ENCODE data around the gene FYN.

Gene FYN

DNA sequence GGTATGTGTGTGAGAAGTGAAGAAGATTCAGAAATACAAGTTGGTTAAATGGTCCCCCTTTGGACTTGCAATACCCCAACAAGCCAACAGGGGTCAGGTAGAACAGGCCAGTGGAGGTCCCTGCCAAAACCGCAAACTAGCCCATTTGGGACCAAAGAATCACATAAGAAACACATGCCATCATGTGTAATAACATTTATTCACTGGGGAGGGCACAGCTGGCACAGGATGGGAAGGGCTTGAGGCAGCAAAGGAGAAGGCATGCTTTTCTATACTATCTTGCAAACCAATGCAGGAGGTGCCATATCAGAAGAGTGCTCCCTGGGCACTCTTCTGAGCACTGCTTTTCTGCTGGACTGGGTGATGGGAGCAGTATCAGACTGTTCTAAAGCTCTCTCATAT lies 151.5 kb downstream of the FYN start:
- no peak for DNase-seq

DNA sequence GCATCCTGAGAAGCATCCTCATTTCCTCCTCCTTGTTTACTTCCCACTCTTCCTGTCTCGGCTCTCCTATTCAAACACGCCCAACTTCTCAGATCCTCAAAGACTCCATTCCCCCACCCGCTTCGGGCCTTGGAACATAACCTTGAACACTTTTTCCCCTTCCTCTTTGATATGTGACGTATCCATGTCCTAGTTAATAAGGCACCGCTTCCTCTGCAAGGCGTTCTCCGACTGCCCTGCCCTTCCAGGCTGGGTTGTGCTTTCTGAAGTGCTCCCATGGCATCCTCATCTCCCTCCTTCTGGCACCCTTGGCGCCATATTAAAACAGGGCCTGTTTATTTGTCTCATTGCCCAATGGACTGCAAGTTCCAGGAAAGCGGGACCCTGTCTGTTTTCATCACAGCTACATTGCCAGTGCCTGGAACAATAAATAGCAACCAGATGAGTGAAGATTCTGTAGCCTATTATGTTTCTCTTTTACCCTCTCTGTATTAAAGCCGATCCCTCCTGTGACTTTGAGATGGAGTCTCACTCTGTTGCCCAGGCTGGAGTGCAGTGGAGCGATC lies 152.2 kb downstream of the FYN start:
- DNase-seq: no peak

DNA sequence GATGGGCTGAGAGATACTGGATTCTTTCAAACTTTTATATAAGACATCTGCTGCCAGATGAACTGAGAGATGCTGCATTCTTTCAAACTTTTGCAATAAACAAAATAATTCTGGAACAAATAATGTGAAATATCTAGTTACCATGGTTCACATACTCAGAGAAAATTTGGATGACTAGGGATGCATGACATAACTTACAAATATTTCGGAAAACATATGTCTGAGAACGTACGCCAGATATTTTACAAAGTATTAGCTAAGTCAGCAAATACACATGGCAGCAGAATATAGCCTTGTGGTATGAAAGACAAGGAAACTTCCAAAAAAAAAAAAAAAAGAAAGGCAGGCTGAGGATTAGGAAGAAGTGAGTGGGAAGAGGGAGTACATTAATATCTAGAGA lies 154.3 kb downstream of the FYN start:
- no peak for DNase-seq

DNA sequence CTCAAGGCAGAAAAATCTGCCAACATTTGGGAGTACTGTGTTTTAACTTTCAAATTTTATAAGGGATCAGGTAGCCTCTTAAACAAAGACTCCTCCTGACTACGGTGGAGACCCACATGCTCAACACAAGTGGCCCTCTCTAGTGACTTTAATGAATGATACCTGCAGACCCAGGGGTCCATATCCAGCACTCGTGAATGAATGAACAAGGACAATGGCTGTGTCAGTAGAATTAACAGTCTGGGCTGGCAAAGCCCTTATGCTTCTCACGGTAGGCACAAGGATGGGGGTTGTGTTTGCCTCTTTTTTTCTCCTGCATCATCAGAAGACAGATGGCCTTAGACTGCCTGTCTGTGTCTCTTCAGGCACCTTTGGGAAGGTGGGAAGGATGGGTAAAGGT lies 154.9 kb downstream of the FYN start:
- no peak for DNase-seq

DNA sequence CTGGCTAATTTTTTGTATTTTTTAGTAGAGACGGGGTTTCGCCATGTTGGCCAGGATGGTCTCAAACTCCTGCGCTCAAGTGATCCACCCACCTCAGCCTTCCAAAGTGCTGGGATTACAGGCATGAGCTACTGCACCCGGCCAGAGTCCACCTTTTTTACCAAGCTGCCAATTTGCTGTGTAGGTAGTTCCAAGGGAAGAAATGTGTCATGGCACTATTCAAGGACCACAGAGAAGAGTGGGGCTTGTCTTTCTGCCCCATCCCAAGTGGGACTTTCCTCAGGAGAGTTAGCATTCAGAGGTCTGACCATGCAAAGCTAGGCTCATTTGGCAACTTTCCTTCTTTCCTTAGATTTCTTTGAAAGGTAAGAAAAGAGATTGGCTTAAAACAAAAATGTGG lies 155.6 kb downstream of the FYN start:
- no peak for DNase-seq

DNA sequence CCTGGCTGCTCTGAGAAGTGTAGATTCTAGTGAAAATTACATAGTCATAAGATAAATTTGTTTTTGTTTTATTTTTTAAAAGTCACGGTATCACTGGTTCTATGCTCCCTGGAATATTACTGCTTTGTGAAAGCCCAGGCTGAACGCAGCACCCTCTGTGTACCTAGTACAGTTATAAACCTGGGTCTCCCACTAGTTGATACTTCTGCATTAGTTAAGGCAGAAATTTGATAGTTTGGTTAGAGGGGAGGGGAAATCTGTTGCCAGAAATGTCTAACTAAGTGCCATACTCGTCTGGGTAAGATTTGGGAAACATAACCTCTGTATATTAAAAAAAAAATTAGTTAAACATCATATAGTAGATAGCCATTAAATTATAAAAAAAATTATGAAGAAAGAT lies 156.9 kb downstream of the FYN start:
- no peak for DNase-seq

DNA sequence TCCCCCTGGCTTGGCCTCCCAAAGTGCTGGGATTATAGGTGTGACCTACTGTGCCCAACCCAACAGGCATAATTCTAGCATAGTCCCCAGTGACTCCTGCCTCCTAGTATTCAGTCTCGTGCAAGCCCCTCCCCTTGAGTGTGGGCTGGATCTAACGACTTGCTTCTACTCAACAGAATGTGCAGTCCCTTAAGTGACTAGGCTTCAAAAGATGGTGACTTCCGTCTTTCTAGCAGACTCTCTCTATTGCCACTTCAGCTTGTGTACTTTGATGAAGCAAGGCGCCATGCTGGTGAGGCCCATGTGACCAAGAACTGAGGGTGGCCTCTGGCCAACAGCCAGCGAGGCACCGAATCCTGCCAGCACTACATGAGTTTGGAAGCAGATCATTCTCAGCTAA lies 157.9 kb downstream of the FYN start:
- peak; percentile 25 for DNase-seq

DNA sequence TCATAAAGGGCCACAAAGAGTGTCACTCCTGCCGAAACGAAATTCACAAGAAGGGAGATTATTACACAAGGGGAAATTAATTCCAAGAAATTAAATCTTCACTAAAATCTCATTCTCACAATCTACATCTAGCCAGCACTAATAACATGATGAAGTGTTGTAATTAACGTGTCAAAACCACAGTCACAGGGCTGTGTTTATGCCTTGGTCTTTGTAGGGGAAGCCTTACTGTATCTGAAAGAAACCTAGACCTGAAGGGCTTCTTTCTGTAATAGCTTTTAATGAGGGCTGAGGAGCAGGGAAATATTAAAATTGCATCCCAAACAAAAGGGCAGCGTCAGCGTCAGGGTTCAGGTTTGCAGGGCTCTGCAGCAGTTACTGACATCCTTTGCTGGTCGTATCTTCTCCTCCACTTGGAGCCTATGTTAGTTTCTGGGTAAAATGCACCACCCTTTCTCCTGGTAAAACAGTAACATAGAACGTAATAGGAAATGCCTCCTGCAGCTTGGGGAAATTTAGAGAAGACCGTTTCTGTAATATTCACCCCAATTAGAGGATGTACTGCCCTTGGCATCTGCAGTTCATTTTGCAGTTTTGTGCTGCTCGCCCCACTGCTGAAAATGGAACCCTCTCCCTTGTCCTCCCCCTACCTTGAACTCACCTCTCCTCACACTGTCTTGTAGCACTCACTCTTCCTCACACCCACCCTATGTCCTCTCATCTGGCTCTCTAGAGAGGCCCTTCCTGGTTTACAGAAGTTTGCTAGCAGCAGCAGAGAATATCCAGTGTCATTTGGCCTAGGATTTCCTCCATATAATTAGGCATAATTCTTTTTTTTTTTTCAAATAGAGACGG lies 158.6 kb downstream of the FYN start:
- no peak for DNase-seq

DNA sequence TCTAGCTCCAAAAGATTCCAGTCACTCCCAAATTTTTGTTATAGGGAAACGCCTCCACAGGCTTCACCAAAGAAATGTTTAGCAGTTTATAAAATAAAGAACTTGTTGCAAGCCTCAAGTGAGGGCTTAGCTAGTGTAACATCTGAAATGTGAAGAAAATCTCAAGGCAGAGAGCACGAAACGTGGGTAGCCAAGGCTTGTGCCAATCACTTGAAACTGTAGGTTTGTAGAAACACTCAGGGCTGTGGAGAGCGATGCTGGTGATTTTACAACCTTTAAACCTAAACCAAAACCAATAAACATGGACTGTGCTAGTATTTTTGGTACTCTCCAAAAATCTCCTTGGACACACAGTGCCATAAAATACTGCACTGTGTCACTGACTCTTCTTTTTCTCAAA lies 159.4 kb downstream of the FYN start:
- DNase-seq: no peak

DNA sequence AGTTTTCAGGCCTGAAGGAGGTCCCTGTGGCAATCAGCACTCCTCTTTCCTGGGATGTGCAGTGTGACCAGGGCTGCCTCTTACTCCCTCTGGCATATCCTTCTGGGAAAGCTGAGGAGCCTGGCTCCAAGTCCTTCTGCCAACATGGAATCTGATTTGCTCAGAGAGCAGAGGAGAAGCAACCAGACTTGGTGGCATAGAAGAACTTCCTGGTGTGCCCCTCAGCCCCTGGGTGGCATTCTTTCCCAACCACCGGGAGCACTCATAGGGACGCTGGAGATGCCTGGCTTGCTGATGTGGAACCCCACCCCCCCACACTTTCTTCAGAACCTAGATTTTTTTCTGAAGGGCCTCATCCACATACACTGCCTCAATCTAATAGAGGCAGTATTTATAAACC lies 160.0 kb downstream of the FYN start:
- no peak for DNase-seq

DNA sequence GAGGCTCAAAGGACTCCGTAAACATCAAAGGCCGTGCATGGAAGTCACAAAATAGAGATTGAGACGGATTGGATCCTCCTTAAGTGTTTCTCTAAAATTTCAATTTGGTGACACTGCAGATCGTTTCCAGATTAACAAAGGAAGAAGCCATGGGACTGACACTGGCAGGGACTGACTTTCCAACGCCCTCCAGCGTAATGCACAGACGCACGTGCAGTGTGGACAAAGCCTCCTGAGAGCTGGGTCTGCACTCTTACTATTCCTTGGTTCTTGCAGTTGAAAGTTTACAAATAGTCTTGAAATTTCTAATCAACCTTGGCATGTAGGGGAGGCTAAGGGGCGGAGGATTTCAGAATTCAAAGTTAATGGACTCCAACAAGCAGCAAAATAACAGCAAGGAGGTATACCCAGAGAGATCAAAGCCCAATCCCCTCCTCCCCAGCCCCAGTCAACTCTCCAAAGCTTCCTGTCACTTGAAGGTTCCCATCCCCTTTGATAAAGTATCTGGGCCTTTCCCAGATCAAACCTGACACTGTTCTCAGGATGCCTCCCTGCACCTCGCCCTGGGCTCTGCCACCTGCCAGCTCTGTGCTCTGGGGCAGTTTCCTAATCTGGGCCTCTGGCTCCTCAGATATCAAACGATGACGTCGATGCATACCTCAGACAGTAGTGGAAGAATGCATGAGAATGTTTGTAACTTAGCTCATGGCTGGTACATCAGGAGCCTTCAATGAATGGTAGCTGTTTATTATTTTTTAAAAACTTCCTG lies 161.1 kb downstream of the FYN start:
- DNase-seq: no peak

DNA sequence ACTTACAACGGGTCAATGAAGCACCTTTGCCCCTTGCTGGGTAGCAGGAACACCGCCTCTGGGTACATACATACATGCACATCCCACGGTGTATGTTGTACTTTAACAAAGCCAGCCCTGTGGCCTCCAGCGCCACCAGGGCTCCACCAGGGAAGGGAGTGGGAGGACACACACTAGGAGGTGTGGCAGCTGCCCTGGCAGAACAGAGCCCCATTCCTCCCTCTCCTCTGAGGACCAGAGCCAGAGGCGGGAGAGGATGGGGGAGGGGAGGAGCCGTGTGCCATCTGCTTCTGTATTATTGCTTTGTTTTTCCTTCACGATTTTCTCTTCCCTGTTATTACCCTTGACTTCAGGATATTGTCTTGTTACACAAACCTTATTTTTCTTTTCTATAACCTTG lies 161.8 kb downstream of the FYN start:
- no peak for DNase-seq

DNA sequence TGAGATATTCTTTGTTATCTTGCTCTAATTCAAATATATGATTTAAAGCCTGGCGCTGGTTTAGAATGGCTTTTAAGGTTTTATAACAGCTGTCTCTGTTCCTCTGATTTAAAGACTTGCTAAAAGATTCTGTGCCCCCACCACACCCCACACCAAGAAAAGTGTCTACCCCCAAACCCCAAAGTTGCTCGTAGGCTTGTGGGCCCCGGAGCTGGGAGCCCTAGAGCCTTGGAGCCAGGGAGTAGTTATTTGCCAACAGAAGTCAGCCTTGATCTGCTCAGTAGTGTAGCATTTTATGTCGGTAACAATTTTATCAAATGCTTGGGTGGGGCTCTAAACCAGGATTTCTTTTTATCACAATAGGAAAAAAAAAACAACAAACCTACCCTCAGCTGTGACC lies 162.3 kb downstream of the FYN start:
- no peak for DNase-seq

DNA sequence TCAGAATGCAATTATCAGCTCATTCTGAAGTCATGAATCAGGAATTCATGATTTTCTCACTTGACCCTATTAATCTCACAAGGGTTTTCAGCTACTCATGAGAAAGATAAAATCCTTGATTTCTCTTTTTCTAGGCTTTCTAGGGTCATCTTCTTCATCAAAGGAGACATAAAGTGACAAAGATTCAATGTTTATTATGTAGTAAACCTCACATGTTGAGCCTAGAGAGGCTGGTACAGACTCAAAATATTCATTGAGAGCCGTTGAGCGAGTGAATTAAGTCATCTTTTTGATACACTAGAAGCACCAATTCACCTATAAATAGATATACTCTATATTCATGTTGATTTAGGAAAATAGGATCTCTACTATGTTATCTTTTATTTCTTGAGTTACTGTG lies 162.8 kb downstream of the FYN start:
- no peak for DNase-seq

DNA sequence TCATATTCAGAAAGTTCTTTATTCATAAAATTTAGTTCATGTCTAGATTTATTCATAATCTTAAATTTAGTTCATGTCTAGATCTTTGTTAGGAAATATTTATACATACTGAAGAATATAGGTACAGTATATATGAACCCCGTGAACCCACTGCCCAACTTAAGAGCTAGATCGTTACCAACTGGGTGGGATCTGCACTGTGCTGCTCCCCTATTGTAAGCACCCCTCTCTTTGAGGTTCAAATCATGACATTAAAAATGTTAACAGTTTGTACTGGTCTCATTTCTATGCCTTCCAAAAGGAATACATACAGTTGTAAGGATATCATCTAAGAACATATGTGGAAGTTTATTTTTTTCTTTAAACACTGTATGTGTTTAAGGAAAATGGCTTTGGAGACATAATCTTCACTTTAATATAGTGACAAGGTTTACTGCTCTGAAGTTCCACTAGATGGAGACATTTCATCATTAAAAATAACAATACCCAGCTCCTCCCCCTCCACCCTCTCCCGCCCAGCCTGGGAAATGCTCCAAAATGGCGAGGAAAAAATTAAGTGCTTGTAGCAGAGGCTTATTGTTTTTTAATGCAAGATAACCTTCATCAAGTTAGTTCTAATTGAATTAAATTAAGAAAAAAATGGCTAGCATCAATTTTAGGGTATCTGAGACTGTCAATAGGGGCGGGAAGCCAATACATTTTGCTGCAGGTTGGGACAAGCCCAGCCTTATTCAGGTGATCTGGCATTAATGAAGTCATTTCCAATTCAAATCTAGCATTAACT lies 163.4 kb downstream of the FYN start:
- DNase-seq: peak; percentile 49

DNA sequence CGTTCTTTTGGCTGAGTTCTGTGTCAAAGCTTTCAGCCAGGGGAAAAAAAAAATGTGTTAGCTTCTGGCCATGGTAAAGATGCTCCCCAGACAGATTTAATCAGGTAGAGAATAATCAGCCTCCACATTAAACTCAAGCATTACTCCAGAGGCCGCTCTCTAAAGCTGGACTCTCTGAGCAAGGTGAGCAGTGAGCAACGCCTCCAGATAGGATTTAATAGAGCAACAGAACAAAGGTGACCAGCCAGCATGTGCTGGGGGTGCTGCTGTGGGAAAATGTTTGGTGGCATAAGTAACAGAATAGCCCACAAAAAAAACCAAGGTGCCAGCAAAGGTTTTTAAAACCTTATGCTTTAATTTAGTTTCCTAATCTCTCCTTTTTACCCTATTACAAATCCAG lies 164.1 kb downstream of the FYN start:
- DNase-seq: no peak

DNA sequence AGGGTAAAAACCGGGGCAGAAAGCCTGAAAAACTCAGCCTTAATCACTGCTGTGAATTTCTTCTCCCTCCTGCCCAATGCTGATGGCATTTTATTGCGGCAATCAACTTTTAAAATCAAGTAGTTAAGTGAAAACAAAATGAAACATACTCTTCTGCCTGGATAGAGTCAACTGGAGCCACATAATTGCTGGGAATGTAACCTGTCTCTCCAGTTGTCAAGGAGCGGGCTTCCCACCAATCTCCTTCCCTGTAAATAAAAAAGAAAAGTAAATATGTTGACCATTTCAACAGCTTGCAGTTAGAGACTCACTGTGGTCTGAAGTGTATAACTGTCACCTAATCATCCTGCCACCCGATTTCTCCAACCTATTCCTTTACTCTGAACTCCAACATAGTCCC lies 165.5 kb downstream of the FYN start:
- no peak for DNase-seq

DNA sequence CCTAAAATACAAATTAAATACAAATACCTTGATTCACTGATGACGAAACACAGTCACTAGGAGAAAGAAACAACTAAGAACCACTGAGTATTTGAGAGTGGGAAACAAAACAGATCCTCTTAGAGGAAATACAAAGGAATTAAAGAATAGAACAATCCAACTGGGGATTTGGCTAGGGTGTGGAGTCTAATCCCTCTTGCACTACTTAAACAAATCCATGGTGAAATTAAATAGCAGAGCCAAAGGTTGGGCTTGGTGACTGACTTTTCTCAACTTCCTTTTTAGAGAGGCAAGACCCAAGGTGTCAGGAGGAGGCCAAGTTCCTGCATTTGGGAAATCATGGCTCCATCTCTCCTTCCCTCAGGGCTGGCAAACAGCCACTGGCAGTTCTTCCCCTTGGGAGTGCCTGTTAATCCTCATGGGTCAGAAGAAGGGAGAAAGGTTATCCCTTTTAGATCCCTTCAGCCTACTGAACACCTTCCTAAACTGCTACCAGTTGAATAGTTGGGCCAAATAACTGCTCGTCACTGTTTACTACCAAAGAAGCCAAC lies 166.3 kb downstream of the FYN start:
- DNase-seq: no peak

DNA sequence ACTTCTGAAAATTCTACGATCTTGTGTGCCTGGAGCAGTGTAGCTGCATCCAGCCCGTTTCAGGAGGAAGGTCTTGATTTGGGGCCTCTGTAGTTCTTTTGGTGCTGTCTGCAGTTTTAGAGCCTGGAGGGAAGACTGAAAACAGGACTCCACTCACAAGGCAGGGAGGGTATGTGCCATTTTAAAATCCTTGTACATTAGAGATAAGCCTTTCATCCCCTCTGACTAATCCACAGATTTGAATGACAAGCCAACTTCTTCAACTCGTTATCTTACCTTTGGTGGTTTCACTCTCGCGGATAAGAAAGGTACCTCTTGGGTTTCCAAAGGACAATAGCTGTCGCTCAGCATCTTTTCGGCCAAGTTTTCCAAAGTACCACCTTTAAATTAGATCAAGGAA lies 169.5 kb downstream of the FYN start:
- DNase-seq: no peak

DNA sequence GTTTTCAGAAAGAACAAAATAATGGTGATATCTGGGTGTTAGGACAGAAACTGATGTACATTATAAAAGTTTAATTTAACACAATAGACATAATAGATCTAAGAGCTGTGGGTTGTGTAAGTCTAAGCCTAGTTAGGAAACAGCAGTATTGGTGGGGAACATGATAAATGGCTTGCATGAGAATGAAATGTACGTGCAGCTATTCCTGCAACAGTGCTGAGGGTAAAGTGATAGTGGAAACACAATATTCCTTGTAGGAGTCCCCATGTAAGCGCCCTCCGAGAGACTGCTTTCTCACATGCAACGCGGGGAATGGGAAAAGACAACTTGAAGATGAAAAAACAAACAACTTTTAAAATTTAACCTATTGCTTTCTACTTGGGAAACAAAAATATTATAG lies 171.0 kb downstream of the FYN start:
- DNase-seq: no peak

DNA sequence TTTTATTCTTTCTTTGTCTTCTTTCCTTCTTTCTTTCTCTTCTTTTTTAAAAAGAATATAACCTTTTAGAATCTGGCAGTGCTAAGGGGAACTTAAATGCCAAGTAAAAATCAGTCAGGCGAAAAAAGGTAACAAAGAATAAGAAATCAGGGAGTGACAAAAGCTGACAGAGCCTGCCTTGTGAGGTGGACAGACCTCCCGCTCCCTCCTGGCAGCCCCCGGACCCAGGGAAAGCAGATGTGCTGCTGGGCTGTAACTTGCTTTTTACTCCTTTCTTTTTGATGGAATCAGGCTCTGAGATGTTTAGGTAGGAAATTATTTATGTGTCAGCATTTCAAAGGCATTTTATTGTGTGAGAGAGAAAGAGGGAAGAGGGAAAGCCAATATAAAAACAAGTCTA lies 172.1 kb downstream of the FYN start:
- DNase-seq: no peak

DNA sequence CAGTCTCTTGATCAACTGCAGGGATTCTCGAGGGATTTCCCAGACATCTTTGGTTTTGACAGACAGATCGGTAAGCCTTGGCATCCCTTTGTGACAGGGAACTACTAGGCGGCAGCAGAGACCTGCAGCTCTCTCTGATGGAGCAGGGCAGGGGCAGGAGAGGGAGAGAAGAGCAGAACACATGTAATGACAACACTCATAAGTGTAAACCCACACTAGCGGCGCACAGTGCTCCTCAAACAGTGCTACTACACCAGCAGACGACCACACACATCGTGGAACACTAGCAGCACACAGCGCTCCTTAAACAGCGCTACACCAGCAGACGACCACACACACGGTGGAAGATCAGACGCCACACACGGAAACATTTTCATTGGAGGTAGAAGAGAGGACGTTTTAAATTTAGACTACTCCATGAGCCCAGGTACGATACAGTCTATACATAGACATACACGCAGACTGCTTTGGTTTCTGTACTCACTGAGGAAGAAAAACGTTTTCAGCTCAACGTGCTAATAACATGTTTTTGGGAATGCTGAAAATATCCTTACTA lies 173.0 kb downstream of the FYN start:
- DNase-seq: no peak

DNA sequence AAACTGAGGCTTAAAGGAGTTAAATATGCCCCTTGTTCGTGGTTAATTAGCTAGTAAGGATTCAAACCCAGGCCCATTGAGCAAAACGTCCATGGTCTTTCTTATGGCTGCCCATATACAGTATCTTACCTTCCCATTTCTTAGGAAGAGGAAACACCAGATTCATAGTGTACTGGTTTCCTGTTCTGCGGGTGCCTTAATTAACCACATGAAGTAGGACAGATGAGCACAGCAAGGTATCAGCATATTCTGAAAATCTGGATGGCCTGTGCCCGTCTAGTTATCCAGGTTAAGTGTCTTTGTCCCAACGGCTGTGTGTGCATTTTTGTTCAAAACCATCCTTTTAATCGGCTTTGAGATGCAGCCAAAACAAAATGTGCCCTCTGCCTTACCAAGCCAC lies 174.1 kb downstream of the FYN start:
- no peak for DNase-seq
